Activated CD8-positive, alpha-beta memory T cell treated with anti-CD3 and anti-CD28 coated beads, Interleukin-2, amount 50 U/mL, for 4 hours (primary cell): Measurements from ENCODE around the gene TNFRSF14.
A peak's percentile ranks its signal among the peaks of the same experiment; 100 is the strongest.
"Not testable (repeated sequence)": the region's sequence is repeated elsewhere in the genome, so short reads cannot be mapped to it uniquely, and the experiment has no call there.

Experiments
- DNase-seq: peaks from one replicate; pipeline ENCODE4 v3.0.0-alpha.2; 2020

Gene TNFRSF14

GRCh38 chr1:2569060-2569459, 12.9 kb downstream of the TNFRSF14 start:
- no peak for DNase-seq

DNA sequence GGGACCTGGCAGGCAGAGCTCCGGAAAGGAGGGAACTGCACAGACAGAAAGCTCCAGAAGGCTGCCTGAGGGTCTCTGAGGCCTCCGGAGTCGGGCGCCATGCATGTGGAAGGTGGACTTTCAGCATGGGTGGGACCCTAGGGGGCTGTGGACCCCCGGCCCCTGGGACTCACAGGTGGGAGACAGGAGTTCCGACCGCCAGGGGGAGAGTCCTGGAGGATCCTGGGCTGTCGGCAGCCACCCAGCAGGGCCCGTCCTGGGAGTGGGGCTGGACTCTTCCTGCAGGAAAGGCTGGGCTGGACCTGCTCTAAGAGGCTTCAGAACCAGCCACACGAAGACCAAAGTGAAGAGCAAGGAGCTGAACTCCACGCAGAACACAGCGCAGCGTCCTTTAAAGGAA, 13.5 kb downstream of the TNFRSF14 start:
- not testable (repeated sequence) for DNase-seq

DNA sequence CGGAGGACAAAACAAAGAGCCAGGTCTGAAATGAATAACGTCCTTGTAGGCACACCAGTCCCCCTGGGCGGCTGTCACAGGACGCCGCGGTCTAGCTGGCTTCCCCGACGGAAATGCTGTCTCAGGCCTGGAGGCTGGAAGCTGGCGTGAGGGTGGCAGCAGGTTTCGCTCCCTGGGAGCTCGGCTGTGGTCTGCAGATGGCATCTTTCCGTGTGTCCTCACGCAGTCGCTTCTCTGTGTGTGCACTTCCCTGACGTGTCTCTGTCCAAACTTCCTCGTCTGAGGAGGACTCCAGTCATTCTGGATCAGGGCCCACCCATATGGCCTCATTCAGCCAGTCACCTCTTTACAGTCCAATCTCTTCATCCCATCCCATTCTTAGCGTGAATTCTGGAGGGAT, 14.2 kb downstream of the TNFRSF14 start:
- no peak for DNase-seq

- no peak for DNase-seq
These were observed 15.2 kb downstream of the TNFRSF14 start for GRCh38 chr1:2571348-2571747.

DNA sequence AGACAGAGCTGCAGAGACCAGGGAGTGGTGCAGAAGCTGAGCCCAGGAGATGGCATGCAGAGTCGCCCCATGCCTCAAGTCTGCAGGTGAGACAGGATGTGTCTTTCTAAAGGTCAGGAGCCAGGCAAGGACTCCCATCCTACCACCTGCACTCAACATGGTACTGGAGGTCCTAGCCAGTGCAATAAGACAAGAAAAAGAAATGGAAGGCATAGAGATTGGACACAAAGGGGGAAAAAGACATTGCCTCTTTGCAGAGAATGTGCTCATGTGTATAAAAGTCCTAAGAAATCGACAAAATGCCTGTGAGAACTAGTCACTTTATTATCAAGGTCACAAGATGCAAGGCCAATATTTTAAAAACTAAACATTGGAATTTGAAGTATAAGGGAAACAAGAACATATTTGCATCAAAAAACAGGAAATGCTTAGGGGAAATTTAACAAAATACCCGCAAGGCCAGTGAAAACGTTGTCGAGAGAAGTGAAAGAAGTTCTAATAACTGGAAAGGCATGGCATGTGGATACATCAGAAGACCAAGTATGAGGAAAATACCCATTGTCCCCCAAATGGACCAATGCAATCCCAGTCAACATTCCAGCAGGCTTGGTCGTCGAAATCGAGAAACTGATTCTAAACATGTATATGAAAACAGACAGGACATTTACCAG, 17.2 kb downstream of the TNFRSF14 start:
- no peak for DNase-seq

DNA sequence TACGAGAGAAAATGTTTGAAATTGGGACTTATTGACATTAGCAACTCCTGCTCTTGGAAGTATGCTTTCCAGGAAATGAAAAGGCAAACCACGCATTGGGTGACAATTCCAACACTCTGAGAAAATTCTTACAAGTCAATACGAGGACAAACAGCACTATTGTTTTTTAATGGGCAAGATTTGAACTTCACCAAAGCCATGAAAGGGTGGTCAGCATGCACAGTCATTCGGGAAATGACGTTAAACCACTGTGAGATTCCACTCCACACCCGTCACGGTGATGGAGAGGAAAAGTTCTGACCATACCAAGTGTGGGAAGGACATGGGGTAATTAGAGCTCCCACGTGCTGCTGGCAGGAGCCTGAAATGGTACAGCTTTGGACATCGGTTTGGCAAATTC, 18.2 kb downstream of the TNFRSF14 start:
- no peak for DNase-seq

GRCh38 chr1:2575801-2576663, 19.9 kb downstream of the TNFRSF14 start:
- DNase-seq, result no peak

- peak; percentile 45 for DNase-seq
These were observed 21.4 kb downstream of the TNFRSF14 start for GRCh38 chr1:2577565-2578075.

DNA sequence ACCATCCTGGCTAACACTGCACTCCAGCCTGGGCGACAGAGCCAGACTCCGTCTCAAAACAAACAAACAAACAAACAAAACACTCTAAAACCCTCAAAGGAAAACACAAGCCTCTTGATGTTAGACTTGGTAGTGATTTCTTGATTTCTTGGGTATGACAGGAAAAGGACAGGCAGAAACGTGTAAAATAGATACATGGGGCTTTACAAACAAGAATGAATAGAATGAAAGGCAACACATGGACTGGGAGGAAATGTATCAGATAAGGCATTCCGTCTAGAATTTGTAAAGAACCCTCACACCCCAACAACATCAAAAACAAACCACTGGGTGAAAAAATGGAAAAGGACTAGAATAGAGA, 22.6 kb downstream of the TNFRSF14 start:
- DNase-seq, result no peak

GRCh38 chr1:2580691-2581090, 24.5 kb downstream of the TNFRSF14 start:
- no peak for DNase-seq

GRCh38 chr1:2582391-2582790, 26.2 kb downstream of the TNFRSF14 start:
- no peak for DNase-seq

DNA sequence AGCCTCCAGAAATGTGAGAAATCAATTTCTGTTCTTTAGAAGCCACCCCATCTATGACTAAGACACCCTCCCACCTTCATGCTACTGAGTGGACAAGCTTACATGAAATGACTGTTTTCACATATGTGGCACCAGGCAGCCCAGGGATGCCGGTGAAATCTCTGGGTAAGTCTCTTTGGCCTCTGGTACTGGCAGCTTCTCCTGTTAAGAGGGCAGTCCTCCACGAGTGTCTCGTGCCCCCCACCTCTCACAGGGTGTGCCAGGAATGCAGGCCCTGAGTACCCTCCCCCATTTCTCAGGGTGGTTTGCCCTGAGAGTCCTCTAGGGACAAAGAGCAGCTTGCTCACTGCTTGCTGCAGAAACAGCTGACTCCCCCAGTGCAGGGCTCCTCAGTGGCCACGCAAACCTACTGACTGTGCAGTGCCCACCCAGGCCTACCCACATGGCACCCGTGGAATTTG, 27.2 kb downstream of the TNFRSF14 start:
- no peak for DNase-seq

- DNase-seq, result no peak
These were observed 27.7 kb downstream of the TNFRSF14 start for GRCh38 chr1:2583871-2584351.

- DNase-seq, result no peak
These were observed 28.6 kb downstream of the TNFRSF14 start for GRCh38 chr1:2584686-2585317.

- peak; percentile 65 for DNase-seq
These were observed 29.3 kb downstream of the TNFRSF14 start for GRCh38 chr1:2585318-2586092.

- peak; percentile 98 for DNase-seq
These were observed 30.2 kb downstream of the TNFRSF14 start, which contains the start of gene PRXL2B for GRCh38 chr1:2586154-2587070. Gene PRXL2B, plus strand, starts transcription at chr1:2586777. Its CDS starts 109 bp downstream, at chr1:2586886.

GRCh38 chr1:2587071-2587859, 31.1 kb downstream of the TNFRSF14 start:
- DNase-seq, result peak; percentile 34

DNA sequence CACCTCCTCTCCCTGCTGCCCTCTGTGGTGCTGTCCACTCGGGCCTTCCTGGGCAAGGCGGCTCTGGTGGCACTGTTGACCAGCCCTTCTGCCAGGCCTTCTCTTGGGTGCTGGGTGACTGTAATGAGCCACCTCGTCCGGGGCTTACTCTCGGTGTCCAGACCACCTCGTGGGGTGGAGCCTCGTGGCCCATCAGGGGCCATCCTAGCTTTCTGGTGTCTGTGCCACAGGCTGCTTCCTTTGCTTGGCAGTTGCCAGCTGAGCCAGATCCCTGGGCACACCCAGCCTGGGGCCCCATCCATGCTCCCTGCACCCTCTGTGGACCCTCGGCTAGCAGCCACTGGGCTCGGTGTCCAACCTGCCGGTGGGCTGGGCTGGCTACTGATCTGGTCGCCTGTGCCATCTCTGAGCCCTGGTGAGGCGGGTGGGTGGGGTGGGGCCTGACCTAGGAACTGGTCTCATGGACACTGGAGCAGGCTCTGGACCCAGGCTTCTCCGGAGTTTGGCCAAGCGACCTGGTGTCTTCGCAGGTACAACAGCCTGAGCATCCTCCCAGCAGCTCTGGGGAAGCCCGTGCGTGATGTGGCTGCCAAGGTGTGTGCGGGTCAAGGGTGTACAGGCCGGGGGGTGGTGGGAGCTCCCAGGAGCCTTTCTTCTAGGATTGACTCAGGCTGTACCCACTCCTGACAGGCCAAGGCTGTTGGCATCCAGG, 31.8 kb downstream of the TNFRSF14 start:
- no peak for DNase-seq

GRCh38 chr1:2588661-2589430, 32.7 kb downstream of the TNFRSF14 start:
- no peak for DNase-seq
